Fibroblast of upper back skin (primary cell): ENCODE data around the gene CADM1.

Source experiments
- DNase-seq: peaks from one replicate; pipeline ENCODE4 v3.0.0-alpha.2; 2013

The CADM1 gene

GRCh38 chr11:115201111-115201792, 303.0 kb downstream of the CADM1 start:
- peak; percentile 99 for DNase-seq

GRCh38 chr11:115199481-115200069, 304.6 kb downstream of the CADM1 start:
- peak; percentile 83 for DNase-seq

- peak; percentile 48 for DNase-seq
These were observed 305.9 kb downstream of the CADM1 start for GRCh38 chr11:115198321-115198741.

- DNase-seq = no peak
These were observed 306.8 kb downstream of the CADM1 start for GRCh38 chr11:115197433-115197832.

- DNase-seq = no peak
These were observed 307.2 kb downstream of the CADM1 start for GRCh38 chr11:115197031-115197430.

GRCh38 chr11:115194802-115195110, 309.5 kb downstream of the CADM1 start:
- peak; percentile 77 for DNase-seq

- DNase-seq = no peak
These were observed 310.1 kb downstream of the CADM1 start for GRCh38 chr11:115193914-115194801.

- no peak for DNase-seq
These were observed 312.5 kb downstream of the CADM1 start for GRCh38 chr11:115191761-115192160.

- DNase-seq = no peak
These were observed 314.0 kb downstream of the CADM1 start for GRCh38 chr11:115190196-115190595.

- DNase-seq = no peak
These were observed 315.3 kb downstream of the CADM1 start for GRCh38 chr11:115188898-115189278.

- DNase-seq = no peak
These were observed 315.9 kb downstream of the CADM1 start for GRCh38 chr11:115188188-115188897.

- DNase-seq = no peak
These were observed 318.3 kb downstream of the CADM1 start for GRCh38 chr11:115185931-115186330.

GRCh38 chr11:115185507-115185906, 318.7 kb downstream of the CADM1 start:
- DNase-seq = no peak

- no peak for DNase-seq
These were observed 319.3 kb downstream of the CADM1 start for GRCh38 chr11:115184901-115185300.

- DNase-seq = no peak
These were observed 320.4 kb downstream of the CADM1 start for GRCh38 chr11:115183830-115184229.

GRCh38 chr11:115183136-115183535, 321.1 kb downstream of the CADM1 start:
- DNase-seq = no peak

- DNase-seq = no peak
These were observed 321.8 kb downstream of the CADM1 start for GRCh38 chr11:115182282-115182955.

- DNase-seq = no peak
These were observed 322.7 kb downstream of the CADM1 start for GRCh38 chr11:115181538-115181937.

- no peak for DNase-seq
These were observed 323.9 kb downstream of the CADM1 start for GRCh38 chr11:115180272-115180671.

GRCh38 chr11:115179636-115180035, 324.6 kb downstream of the CADM1 start:
- no peak for DNase-seq

- DNase-seq = no peak
These were observed 325.5 kb downstream of the CADM1 start for GRCh38 chr11:115178705-115179104.

- no peak for DNase-seq
These were observed 331.1 kb downstream of the CADM1 start for GRCh38 chr11:115173136-115173535.
